ENCODE measurements around the gene DDX5. TPM values are rescaled to one million over a fixed set of nuclear protein-coding genes. Genes with fewer than 3 reads are reported as not detected.

The DDX5 gene
- total and polyA plus RNA-seq, 11 donors: 183 to 521 (median 332) TPM

DNA sequence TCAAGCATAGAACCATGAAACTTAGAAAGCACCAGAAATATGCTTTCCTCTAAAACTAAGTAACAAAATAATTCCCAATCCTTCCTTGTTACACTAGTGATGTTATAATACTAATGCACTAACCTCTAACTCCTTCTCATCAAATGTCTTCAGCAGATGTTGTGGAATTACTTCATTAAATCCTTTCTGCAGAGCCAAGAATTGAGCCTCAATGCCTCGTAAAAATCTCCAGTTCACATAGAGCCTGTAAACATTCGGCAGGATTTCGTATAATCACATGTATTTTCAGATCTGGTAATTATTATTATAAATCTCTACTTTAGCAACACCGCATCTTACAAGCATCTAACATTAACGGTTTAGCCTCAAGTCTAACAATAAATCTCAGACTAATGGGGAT is 45.4 kb upstream of the DDX5 start:
- WGBS, 4 donors: 85 to 91% (median 89%) methylated on average over 5 of the region's 5 CpGs
- DNase-seq: no peak
- no peaks in the 10 kb centered on the region for H3K4me1 ChIP-seq

DNA sequence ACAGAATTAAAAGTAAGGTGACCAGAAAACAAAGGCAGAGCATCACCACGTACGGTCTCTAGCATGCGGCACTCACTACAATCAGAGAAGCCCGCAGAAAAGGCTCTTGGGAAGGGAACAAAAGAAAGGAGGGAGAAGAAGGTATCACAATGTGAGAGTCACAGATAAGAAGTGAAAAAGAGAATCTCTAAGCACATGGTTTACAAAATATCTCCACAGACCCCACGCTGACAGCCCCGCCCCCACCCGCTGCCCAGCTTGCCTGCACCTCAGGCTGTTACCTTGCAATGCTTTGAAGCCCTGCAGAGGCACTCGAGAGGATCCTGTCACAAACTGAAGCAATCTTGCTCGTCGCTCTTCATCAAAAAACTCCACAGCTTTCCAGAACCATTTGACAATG is 41.2 kb upstream of the DDX5 start:
- DNase-seq (no peak), ATAC-seq (no peak)
- WGBS, 4 donors: 80 to 89% (median 83%) methylated on average over 10 of the region's 10 CpGs
- Histone ChIP-seq H3K4me1 (no peaks in the 10 kb centered on the region), H3K27me3 (no peaks in the 10 kb centered on the region), H3K9me3 (no peaks in the 10 kb centered on the region), H3K36me3 (peaks cover 0 to 100% (median 95%) of the 10 kb centered on the region in 9 donors), H3K4me3 (no peak overlapping the region), H3K27ac (no peak overlapping the region)
- TF ChIP-seq CTCF (IDR thresholded peaks at IDR 0.05) (no peak), POLR2A (IDR thresholded peaks at IDR 0.05) (no peak)
- intact Hi-C loops (cut with DNase I): no loop called here

More for the DNA sequence above, 45.4 kb upstream of the DDX5 start:
- intact Hi-C loops (cut with DNase I): loop anchor here in 1 of 10 donors (10.0 kb wide), 1 partner anchor 93 kb away; no protein-coding TSS in a partner anchor
- H3K27me3 ChIP-seq: no peaks in the 10 kb centered on the region
- TF ChIP-seq CTCF (IDR thresholded peaks at IDR 0.05): no peak
- TF ChIP-seq POLR2A (IDR thresholded peaks at IDR 0.05): no peak
- H3K27ac ChIP-seq: no peak overlapping the region
- peaks cover 0 to 100% (median 95%) of the 10 kb centered on the region in 9 donors for H3K36me3 ChIP-seq
- ATAC-seq: no peak
- no peak overlapping the region for H3K4me3 ChIP-seq
- no peaks in the 10 kb centered on the region for H3K9me3 ChIP-seq

DNA sequence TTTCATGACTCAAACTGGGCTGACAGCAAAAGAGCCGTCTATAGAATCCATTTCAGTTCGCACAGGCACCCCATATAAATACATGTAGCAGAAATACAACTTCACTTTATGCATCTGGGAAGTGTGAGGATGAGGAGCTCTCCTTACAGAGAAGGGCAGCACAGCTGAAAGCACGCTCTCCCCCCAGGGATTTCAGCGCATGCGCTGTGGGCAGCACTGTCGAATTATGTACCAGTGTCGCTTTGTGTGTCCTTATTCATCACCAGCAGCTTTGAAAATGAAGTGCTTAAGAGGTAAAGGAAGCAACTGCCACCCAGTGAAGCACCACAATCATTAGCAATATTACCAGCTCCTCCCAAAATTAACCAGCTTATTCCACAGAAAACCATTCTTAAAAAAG is 40.6 kb upstream of the DDX5 start:
- Histone ChIP-seq H3K27ac (no peak overlapping the region), H3K27me3 (no peaks in the 10 kb centered on the region), H3K9me3 (no peaks in the 10 kb centered on the region), H3K4me3 (no peak overlapping the region), H3K36me3 (peaks cover 0 to 100% (median 95%) of the 10 kb centered on the region in 9 donors), H3K4me1 (no peaks in the 10 kb centered on the region)
- TF ChIP-seq POLR2A (IDR thresholded peaks at IDR 0.05): no peak
- TF ChIP-seq CTCF (IDR thresholded peaks at IDR 0.05): no peak
- no peak for ATAC-seq
- WGBS, 4 donors: 84 to 93% (median 86%) methylated on average over 7 of the region's 7 CpGs
- DNase-seq: no peak
- intact Hi-C loops (cut with DNase I): no loop called here

DNA sequence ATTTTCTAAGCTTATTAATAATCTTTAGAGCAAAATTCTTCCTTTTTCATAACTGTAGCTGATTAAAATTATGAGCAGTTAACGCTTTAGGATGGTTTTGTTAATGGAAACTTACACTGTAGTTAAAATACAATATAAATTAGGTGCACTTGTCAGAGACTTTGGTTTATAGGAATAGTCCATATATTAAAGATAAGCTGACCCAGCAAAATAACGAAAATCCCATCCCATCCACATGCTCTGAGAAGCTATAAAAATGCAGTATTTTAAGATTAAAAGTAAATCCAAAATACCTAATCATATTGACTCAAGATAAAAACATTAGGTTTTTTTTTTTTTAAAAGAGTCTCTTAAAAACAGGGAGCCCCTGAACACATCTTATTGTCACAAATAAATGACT is 38.7 kb upstream of the DDX5 start:
- Histone ChIP-seq H3K9me3 (no peaks in the 10 kb centered on the region), H3K27me3 (no peaks in the 10 kb centered on the region), H3K27ac (no peak overlapping the region), H3K4me1 (no peaks in the 10 kb centered on the region), H3K4me3 (no peak overlapping the region), H3K36me3 (peaks cover 0 to 98% (median 91%) of the 10 kb centered on the region in 9 donors)
- intact Hi-C loops (cut with DNase I): no loop called here
- TF ChIP-seq CTCF (IDR thresholded peaks at IDR 0.05) (no peak), POLR2A (IDR thresholded peaks at IDR 0.05) (no peak)
- 90 to 97% (median 94%) methylated on average over 2 of the region's 2 CpGs for WGBS, 4 donors
- no peak for DNase-seq
- no peak for ATAC-seq

All from heart left ventricle (tissue), 16 donors.